ENCODE measurements around the gene MAN2B2.

MAN2B2 gene

GRCh38 chr4:6573551-6573950 is 1.4 kb upstream of the MAN2B2 start:
- DNase-seq (ENCODE audit: extremely low read depth, low read depth) = no peak
- no peak overlapping the region for H3K4me3 ChIP-seq (replicated peaks; ENCODE audit: low read depth, low read length)
- TF ChIP-seq CTCF (IDR thresholded peaks at IDR 0.05; ENCODE audit: low read depth, low read length, missing control alignments) = no peak

GRCh38 chr4:6573986-6574746 is 823 bp upstream of the MAN2B2 start:
- no peak for TF ChIP-seq CTCF (IDR thresholded peaks at IDR 0.05; ENCODE audit: low read depth, low read length, missing control alignments)
- DNase-seq (ENCODE audit: extremely low read depth, low read depth) = no peak
- H3K4me3 ChIP-seq (replicated peaks; ENCODE audit: low read depth, low read length) = peak overlapping the region; percentile 77

GRCh38 chr4:6575503-6576240 is 683 bp downstream of the MAN2B2 start:
- no peak for TF ChIP-seq CTCF (IDR thresholded peaks at IDR 0.05; ENCODE audit: low read depth, low read length, missing control alignments)
- DNase-seq (ENCODE audit: extremely low read depth, low read depth) = no peak
- H3K4me3 ChIP-seq (replicated peaks; ENCODE audit: low read depth, low read length) = peak overlapping the region; percentile 77

- DNase-seq (ENCODE audit: extremely low read depth, low read depth) = no peak
- no peak overlapping the region for H3K4me3 ChIP-seq (replicated peaks; ENCODE audit: low read depth, low read length)
- TF ChIP-seq CTCF (IDR thresholded peaks at IDR 0.05; ENCODE audit: low read depth, low read length, missing control alignments) = no peak
These were observed 1.5 kb downstream of the MAN2B2 start for GRCh38 chr4:6576512-6576911.

- H3K4me3 ChIP-seq (replicated peaks; ENCODE audit: low read depth, low read length) = no peak overlapping the region
These were observed 1.9 kb downstream of the MAN2B2 start for GRCh38 chr4:6576932-6577331.

GRCh38 chr4:6577409-6577808 is 2.4 kb downstream of the MAN2B2 start:
- no peak overlapping the region for H3K4me3 ChIP-seq (replicated peaks; ENCODE audit: low read depth, low read length)
- DNase-seq (ENCODE audit: extremely low read depth, low read depth) = no peak
- TF ChIP-seq CTCF (IDR thresholded peaks at IDR 0.05; ENCODE audit: low read depth, low read length, missing control alignments) = no peak

More at GRCh38 chr4:6576932-6577331, 1.9 kb downstream of the MAN2B2 start:
- DNase-seq (ENCODE audit: extremely low read depth, low read depth) = no peak
- no peak for TF ChIP-seq CTCF (IDR thresholded peaks at IDR 0.05; ENCODE audit: low read depth, low read length, missing control alignments)
